Right forelimb (tissue), 1 donor: ENCODE measurements around the gene KRT78.
A peak's percentile ranks its signal among the peaks of the same experiment; 100 is the strongest.
"Not testable (repeated sequence)": the region's sequence is repeated elsewhere in the genome, so short reads cannot be mapped to it uniquely, and the experiment has no call there.

Source experiments
- DNase-seq: peaks from one replicate; pipeline ENCODE4 v3.0.0-alpha.2; 2018

KRT78 gene

GRCh38 chr12:52871291-52872039 is 22.7 kb upstream of the KRT78 start:
- DNase-seq: no peak

GRCh38 chr12:52870361-52871290 is 21.8 kb upstream of the KRT78 start:
- DNase-seq: peak; percentile 70

DNA sequence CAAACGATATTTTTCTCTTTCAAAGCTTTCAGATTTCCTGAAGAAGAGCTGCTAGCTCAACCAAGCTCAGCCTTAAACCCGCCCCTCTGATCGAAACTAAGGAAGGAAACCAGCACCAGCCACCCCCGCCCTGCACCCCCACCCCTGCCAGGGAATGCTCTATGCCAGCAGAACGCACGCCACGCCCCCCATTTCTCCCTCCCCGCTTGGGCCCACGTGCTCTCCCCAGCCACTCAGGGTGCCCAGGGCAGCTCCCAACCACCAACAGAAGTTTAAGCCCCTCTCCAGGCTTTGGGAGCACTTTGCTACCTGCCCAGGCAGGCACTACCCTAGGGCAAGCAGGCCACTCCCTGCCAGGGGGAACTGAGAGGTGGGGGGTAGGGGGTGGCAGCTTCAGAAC is 18.8 kb upstream of the KRT78 start:
- DNase-seq: no peak

DNA sequence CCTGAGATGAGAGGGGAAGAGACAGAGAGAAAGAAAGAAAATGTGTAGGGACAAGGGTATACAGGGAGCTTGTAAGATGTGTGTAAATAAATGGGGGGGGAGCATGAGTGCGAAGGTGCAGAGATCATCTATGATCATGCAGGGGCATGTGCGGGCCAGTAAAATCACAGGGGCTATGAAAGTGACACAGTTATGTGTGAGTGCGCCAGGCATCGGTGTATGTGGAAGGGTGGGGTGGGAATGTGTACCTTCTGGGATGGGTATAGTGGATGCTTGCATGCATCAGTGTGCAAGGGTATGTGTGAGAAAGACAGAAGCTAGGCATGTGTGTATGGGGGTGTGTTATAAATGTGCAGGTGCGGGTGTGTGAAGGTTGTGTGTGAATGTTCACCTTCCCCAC is 18.4 kb upstream of the KRT78 start:
- DNase-seq: no peak

DNA sequence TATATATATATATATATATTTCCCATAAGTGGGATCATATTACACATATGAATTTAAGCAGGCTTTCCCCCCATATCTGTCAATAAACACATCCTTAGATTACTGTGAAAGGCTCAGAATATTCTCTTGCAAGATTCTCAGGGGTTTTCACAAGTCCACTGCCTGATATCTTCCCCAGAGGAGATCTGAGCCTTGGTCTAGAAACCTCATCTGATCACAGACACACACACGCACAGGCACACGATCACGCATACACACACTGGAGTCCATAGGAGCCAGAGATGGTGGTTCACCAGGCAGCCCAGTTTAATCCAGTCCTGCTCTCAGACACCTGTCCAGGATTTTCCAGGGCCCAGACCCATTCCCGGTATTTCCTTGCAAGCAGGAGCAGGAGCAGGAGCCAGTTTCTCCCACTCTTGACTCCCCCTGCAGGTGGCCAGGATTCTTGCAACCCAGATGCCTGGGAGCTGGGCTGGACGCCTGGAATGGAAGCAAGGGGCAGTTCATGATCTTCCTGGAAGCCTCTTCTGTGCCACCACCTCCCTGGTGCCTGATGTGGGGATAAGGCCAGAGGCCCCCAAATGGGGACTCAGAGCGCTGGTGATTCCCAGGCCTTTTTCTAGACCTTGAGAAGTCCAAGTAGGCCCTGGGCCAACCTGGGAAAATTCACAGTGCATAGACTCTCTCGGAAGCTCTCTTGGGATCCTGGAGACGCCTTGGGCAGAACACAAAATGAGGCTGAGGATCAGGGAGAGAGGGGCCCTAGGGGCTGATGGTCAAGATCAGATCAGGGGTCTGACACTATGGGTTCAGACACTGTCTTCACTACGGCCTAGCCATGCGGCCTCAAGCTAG is 16.5 kb upstream of the KRT78 start:
- DNase-seq: peak; percentile 81

- DNase-seq: no peak
Observed at GRCh38 chr12:52862023-52862422, 13.2 kb upstream of the KRT78 start.

GRCh38 chr12:52861511-52861910 is 12.7 kb upstream of the KRT78 start:
- no peak for DNase-seq

GRCh38 chr12:52860102-52860823 is 11.5 kb upstream of the KRT78 start:
- no peak for DNase-seq

- DNase-seq: no peak
Observed at GRCh38 chr12:52857500-52857899, 8.7 kb upstream of the KRT78 start.

GRCh38 chr12:52856787-52857186 is 8.0 kb upstream of the KRT78 start:
- DNase-seq: no peak

DNA sequence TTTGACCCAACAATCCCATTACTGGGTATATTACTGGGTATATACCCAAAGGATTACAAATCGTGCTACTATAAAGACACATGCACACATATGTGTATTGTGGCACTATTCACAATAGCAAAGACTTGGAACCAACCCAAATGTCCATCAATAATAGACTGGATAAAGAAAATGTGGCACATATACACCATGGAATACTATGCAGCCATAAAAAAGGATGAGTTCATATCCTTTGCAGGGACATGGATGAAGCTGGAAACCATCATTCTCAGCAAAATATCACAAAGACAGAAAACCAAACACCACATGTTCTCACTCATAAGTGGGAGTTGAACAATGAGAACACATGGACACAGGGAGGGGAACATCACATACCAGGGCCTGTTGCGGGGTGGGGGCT is 7.3 kb upstream of the KRT78 start:
- not testable (repeated sequence) for DNase-seq

- DNase-seq: no peak
Observed at GRCh38 chr12:52851787-52852186, 3.0 kb upstream of the KRT78 start.

DNA sequence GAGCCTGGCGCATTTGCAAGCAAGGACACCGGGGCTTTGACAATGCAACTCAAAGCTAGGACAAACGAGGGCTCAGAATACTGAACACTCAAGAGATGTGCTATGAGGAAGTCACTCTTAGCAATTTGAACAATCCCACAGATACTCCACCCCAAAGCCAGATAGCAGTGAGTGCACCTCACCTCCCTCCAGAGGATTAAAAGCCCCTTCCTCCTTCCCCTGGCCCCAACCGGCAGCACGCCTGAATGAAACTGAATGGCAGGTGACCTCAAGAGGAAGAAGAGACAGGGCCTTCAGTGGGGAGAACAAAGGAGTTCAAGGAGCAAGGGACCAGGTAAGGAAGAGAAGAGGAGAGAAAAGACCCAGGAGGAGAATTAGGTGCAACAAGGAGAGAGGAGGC is 1.9 kb upstream of the KRT78 start:
- DNase-seq: no peak

DNA sequence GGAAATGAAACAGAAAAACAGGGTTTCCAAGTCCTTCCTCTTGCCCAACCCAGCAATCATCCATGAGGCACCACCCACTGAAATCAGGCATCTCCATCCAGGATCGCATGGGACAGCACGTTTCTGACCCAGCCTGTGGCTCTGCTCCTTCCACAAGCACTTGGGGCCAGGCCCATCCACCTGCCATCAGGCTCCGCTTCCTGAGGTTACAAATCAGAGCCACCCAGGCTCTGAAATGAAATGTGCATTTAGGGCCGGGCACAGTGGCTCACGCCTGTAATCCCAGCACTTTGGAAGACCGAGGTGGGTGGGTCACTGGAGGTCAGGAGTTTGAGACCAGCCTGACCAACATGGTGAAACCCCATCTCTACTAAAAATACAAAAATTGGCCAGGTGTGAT is 717 bp upstream of the KRT78 start:
- DNase-seq: no peak

DNA sequence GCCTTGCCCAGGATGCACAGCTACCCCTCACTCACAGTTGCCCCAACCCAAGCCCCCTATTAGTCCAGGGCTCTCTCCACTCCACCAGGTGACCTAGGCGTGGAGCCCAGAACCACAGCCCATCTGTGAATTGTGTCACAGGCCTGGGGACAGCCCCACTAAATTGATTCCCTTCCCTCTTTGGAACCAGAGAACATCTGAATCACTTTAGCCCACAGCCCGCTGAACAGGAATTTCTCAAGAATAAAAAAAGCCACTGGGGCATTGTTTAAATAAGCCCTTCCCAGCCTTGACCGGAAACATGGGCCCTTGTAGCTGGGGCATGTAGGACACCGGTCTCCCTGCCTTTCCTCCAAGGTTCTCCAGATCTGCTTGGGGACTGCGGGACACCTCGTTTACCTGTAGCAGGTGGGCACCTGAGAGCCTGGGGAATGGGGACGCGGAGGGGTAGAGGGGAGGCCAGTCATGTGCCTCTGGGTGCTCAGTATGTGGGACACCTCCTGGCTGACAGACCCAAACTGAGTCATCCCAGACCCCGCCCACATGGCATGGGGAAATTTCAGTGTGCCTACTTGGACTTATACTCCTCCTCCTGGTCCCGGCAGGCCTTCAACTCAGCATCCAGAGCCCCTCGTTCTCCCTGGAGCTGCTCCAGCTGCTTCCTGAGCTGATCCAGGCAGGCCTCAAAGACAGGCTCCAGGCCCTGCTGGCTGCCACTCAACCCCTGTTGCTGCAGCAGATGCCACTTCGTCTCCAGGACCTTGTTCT is 1.3 kb downstream of the KRT78 start:
- DNase-seq: no peak

GRCh38 chr12:52846356-52846970 is 2.3 kb downstream of the KRT78 start:
- no peak for DNase-seq

GRCh38 chr12:52845946-52846345 is 2.8 kb downstream of the KRT78 start:
- DNase-seq: no peak

- no peak for DNase-seq
Observed at GRCh38 chr12:52844386-52844785, 4.4 kb downstream of the KRT78 start.

- no peak for DNase-seq
Observed at GRCh38 chr12:52839436-52840105, 9.2 kb downstream of the KRT78 start.

- no peak for DNase-seq
Observed at GRCh38 chr12:52838609-52839435, 10.0 kb downstream of the KRT78 start.
